Activated T-cell treated with anti-CD3 and anti-CD28 coated beads, Interleukin-2, amount 50 U/mL, for 1 hour (primary cell): ENCODE measurements around the gene RPTOR.

Experiments
- DNase-seq: peaks from one replicate; pipeline ENCODE4 v3.0.0-alpha.2; 2020

Gene RPTOR

GRCh38 chr17:80956321-80957190 lies 411.9 kb downstream of the RPTOR start:
- DNase-seq: no peak

- no peak for DNase-seq
Observed at GRCh38 chr17:80957461-80957941, 412.9 kb downstream of the RPTOR start.

- DNase-seq: no peak
Observed at GRCh38 chr17:80959330-80960036, 414.8 kb downstream of the RPTOR start.

- no peak for DNase-seq
Observed at GRCh38 chr17:80960037-80960796, 415.6 kb downstream of the RPTOR start.

GRCh38 chr17:80960797-80961452 lies 416.3 kb downstream of the RPTOR start:
- no peak for DNase-seq

- DNase-seq: no peak
Observed at GRCh38 chr17:80961541-80962330, 417.1 kb downstream of the RPTOR start.

GRCh38 chr17:80962356-80963329 lies 418.0 kb downstream of the RPTOR start:
- DNase-seq: no peak

GRCh38 chr17:80963812-80964543 lies 419.3 kb downstream of the RPTOR start:
- DNase-seq: no peak

- DNase-seq: no peak
Observed at GRCh38 chr17:80964544-80964856, 419.9 kb downstream of the RPTOR start.

GRCh38 chr17:80964859-80965580 lies 420.4 kb downstream of the RPTOR start:
- DNase-seq: no peak

- DNase-seq: no peak
Observed at GRCh38 chr17:80965606-80966005, 421.0 kb downstream of the RPTOR start.

- no peak for DNase-seq
Observed at GRCh38 chr17:80967404-80967872, 422.8 kb downstream of the RPTOR start.

- no peak for DNase-seq
Observed at GRCh38 chr17:80968602-80969029, 424.0 kb downstream of the RPTOR start.

GRCh38 chr17:80969030-80969673 lies 424.5 kb downstream of the RPTOR start:
- DNase-seq: no peak

GRCh38 chr17:80969674-80970043 lies 425.0 kb downstream of the RPTOR start:
- no peak for DNase-seq

GRCh38 chr17:80970044-80970761 lies 425.6 kb downstream of the RPTOR start:
- peak; percentile 54 for DNase-seq

GRCh38 chr17:80970762-80971703 lies 426.4 kb downstream of the RPTOR start:
- DNase-seq: no peak
